DOHH2 (cell line): ENCODE measurements around the gene ADCY7.

Source experiments
- H3F3A ChIP-seq: fragments of 200-600 bp; sonication (generic), shearing (Covaris generic); 2 replicates; pipeline ENCODE4 v1.6.0; 2016; ENCODE audit warnings: antibody characterized with exemption, mild to moderate bottlenecking; ENCODE audit not compliant: control insufficient read depth, insufficient read depth
- H3K27ac ChIP-seq: fragments of 200-600 bp; sonication (generic); 2 replicates; pipeline ENCODE4 v1.5.1; 2014; ENCODE audit warnings: low read depth, mild to moderate bottlenecking, low read length, moderate library complexity
- H3K27me3 ChIP-seq: fragments of 200-600 bp; sonication (generic); 2 replicates; pipeline ENCODE4 v1.6.1; 2014; ENCODE audit warnings: mild to moderate bottlenecking, low read length, mixed read lengths; ENCODE audit not compliant: control insufficient read depth
- H3K36me3 ChIP-seq: fragments of 200-600 bp; sonication (generic); 2 replicates; pipeline ENCODE4 v1.6.1; 2014; ENCODE audit warnings: mild to moderate bottlenecking, low read length, moderate library complexity, mixed read lengths; ENCODE audit not compliant: control insufficient read depth
- H3K4me1 ChIP-seq: fragments of 200-600 bp; sonication (generic); 2 replicates; pipeline ENCODE4 v1.6.1; 2014; ENCODE audit warnings: mild to moderate bottlenecking, low read length, mixed read lengths; ENCODE audit not compliant: control insufficient read depth
- H3K4me2 ChIP-seq: fragments of 200-600 bp; sonication (generic); 2 replicates; pipeline ENCODE4 v1.6.0; 2014; ENCODE audit warnings: mild to moderate bottlenecking, low read length, moderate library complexity
- H3K4me3 ChIP-seq: fragments of 200-600 bp; sonication (generic); 2 replicates; pipeline ENCODE4 v1.5.1; 2014; ENCODE audit warnings: mild to moderate bottlenecking, low read length, mixed read lengths
- H3K79me2 ChIP-seq: fragments of 200-600 bp; sonication (generic); 2 replicates; pipeline ENCODE4 v1.6.1; 2014; ENCODE audit warnings: mild to moderate bottlenecking, low read length, mixed read lengths; ENCODE audit not compliant: control insufficient read depth
- H3K9me2 ChIP-seq: fragments of 200-600 bp; sonication (generic); replicated peaks from 2 replicates; pipeline ENCODE4 v1.6.1; 2014; ENCODE audit warnings: mild to moderate bottlenecking, low read length, mixed read lengths; ENCODE audit not compliant: control insufficient read depth
- H3K9me3 ChIP-seq: fragments of 200-600 bp; sonication (generic); 2 replicates; pipeline ENCODE4 v1.6.1; 2014; ENCODE audit warnings: antibody characterized with exemption, low read length, mixed read lengths; ENCODE audit not compliant: control insufficient read depth, insufficient read depth
- H4K20me1 ChIP-seq: fragments of 200-600 bp; sonication (generic); 2 replicates; pipeline ENCODE4 v1.6.0; 2014; ENCODE audit warnings: low read depth, mild to moderate bottlenecking, antibody characterized with exemption, low read length, moderate library complexity; ENCODE audit not compliant: control insufficient read depth, insufficient read depth
- EZH2phosphoT487 ChIP-seq: fragments of 200-600 bp; sonication (generic); IDR thresholded peaks from 2 replicates; pipeline ENCODE4 v1.6.1; 2017; ENCODE audit warnings: borderline replicate concordance, mild to moderate bottlenecking, antibody characterized with exemption, low read length, moderate library complexity, mixed read lengths
- TF ChIP-seq, protein P1 (sequence below): fragments of 200-600 bp; sonication (generic); IDR thresholded peaks from one replicate; pipeline ENCODE4 v1.5.1; 2014; ENCODE audit warnings: antibody characterized with exemption, mild to moderate bottlenecking, low read depth, low read length; ENCODE audit not compliant: poor library complexity, severe bottlenecking

Gene ADCY7

GRCh38 chr16:50292566-50292948, 26.2 kb downstream of the ADCY7 start:
- no peaks in the 10 kb centered on the region for H3K79me2 ChIP-seq
- no peaks in the 10 kb centered on the region for H3K4me1 ChIP-seq
- no peaks in the 10 kb centered on the region for H3K9me2 ChIP-seq
- H3K27me3 ChIP-seq: no peaks in the 10 kb centered on the region
- H3K9me3 ChIP-seq: no peaks in the 10 kb centered on the region
- TF ChIP-seq EZH2phosphoT487: no peak
- no peak overlapping the region for H3K4me3 ChIP-seq
- peaks cover 3% of the 10 kb centered on the region; the same call in 1 of the 2 replicates for H3K36me3 ChIP-seq
- H3K27ac ChIP-seq: no peak overlapping the region
- no peaks in the 10 kb centered on the region for H4K20me1 ChIP-seq
- H3F3A ChIP-seq: no peaks in the 10 kb centered on the region
- H3K4me2 ChIP-seq: no peak overlapping the region

DNA sequence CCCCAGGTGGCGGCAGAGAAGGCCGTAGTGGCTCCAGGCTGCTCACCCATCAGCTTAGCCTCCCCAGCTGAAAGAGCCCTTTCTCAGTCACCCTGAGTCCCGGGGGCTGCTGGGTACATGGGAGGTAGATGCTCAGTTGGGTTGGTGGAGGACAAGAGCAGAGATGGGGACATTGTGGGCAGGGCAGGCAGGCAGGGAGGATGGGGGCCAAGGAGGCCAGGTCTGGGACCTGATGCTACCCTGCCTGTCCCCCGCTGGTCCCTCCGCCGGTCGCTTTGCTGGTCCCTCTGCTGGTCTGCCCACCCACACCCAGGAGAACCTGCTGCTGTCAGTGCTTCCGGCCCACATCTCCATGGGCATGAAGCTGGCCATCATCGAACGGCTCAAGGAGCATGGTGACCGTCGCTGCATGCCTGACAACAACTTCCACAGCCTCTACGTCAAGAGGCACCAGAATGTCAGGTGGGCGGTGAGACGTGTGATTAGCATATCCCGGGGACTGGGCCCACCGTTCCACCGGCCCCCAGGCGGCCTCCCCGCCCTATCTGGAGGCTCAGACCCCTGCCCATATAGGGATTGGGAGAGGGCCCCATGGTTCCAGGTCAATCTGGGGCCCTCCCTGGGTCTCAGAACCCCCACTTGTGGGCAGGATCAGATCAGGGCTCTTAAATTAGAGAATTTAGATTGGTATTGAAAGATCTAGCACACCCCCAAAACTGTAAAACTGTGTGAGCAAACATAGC, 26.9 kb downstream of the ADCY7 start:
- H3K79me2 ChIP-seq: no peaks in the 10 kb centered on the region
- TF ChIP-seq, protein P1, sequence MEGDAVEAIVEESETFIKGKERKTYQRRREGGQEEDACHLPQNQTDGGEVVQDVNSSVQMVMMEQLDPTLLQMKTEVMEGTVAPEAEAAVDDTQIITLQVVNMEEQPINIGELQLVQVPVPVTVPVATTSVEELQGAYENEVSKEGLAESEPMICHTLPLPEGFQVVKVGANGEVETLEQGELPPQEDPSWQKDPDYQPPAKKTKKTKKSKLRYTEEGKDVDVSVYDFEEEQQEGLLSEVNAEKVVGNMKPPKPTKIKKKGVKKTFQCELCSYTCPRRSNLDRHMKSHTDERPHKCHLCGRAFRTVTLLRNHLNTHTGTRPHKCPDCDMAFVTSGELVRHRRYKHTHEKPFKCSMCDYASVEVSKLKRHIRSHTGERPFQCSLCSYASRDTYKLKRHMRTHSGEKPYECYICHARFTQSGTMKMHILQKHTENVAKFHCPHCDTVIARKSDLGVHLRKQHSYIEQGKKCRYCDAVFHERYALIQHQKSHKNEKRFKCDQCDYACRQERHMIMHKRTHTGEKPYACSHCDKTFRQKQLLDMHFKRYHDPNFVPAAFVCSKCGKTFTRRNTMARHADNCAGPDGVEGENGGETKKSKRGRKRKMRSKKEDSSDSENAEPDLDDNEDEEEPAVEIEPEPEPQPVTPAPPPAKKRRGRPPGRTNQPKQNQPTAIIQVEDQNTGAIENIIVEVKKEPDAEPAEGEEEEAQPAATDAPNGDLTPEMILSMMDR: no peak
- no peak for TF ChIP-seq EZH2phosphoT487
- H3K9me3 ChIP-seq: no peaks in the 10 kb centered on the region
- H3F3A ChIP-seq: no peaks in the 10 kb centered on the region
- H3K4me2 ChIP-seq: no peak overlapping the region
- H3K9me2 ChIP-seq: no peaks in the 10 kb centered on the region
- peaks cover 3% of the 10 kb centered on the region; the same call in 1 of the 2 replicates for H3K36me3 ChIP-seq
- no peaks in the 10 kb centered on the region for H3K27me3 ChIP-seq
- no peaks in the 10 kb centered on the region for H4K20me1 ChIP-seq
- H3K4me3 ChIP-seq: no peak overlapping the region
- H3K27ac ChIP-seq: no peak overlapping the region
- H3K4me1 ChIP-seq: no peaks in the 10 kb centered on the region

DNA sequence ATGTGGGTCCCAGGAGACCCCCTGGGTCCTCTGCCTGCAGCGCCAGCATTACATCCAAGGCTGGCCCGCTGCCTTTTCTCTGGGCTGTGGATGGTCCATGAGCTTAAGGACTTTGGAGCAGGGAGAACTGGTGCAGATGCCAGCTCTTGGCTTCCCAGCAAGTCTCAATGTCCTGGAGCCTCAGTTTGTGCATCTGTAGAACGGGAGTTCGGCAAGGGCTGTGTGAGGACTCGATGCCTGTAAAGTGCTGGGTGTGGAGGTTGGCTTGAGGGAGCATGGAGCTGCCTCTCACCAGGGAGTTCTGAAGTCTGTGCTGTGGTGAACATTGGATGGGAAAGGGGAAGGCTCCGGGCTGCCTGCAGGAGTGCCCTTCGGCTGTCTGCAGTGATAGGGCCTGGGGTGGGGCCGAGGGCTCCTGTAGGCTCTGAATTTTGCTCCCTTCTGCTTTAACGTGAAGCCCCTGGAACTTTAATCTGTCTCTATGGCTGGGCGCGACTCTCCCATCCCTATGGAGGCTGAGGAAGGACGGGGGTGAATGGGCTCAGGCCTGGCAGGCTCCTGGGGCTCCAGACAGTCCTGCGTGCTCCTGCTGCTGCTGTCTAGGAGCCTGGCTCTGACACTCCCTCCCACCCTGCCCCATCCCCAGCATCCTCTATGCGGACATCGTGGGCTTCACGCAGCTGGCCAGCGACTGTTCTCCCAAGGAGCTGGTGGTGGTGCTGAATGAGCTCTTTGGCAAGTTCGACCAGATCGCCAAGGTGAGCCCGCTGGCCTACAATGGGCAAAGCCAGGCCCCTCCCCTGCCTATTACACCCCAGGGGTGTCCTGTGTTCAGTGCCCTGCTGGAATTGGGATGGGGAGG, 27.9 kb downstream of the ADCY7 start:
- Histone ChIP-seq H3K9me3 (no peaks in the 10 kb centered on the region), H3K4me2 (no peak overlapping the region), H3K36me3 (no peaks in the 10 kb centered on the region), H3K79me2 (no peaks in the 10 kb centered on the region), H4K20me1 (no peaks in the 10 kb centered on the region), H3K4me1 (no peaks in the 10 kb centered on the region), H3K27ac (no peak overlapping the region), H3K27me3 (no peaks in the 10 kb centered on the region), H3K4me3 (no peak overlapping the region), H3K9me2 (no peaks in the 10 kb centered on the region), H3F3A (no peaks in the 10 kb centered on the region)
- no peak for TF ChIP-seq EZH2phosphoT487
- TF ChIP-seq, protein P1: no peak

- H3K4me2 ChIP-seq: no peak overlapping the region
- no peak overlapping the region for H3K27ac ChIP-seq
- H3K79me2 ChIP-seq: no peaks in the 10 kb centered on the region
- no peaks in the 10 kb centered on the region for H3K27me3 ChIP-seq
- no peaks in the 10 kb centered on the region for H3K36me3 ChIP-seq
- H3K4me3 ChIP-seq: no peak overlapping the region
- no peaks in the 10 kb centered on the region for H3K9me3 ChIP-seq
- H3F3A ChIP-seq: no peaks in the 10 kb centered on the region
- H3K4me1 ChIP-seq: no peaks in the 10 kb centered on the region
- TF ChIP-seq, protein P1: no peak
- TF ChIP-seq EZH2phosphoT487: no peak
- H4K20me1 ChIP-seq: no peaks in the 10 kb centered on the region
- H3K9me2 ChIP-seq: no peaks in the 10 kb centered on the region
These were observed 28.6 kb downstream of the ADCY7 start for GRCh38 chr16:50294955-50295354.
